RWPE2 (cell line): ENCODE results near the gene AFAP1.

ENCODE experiments used
- ATAC-seq: fragments of 200-7000 bp; cut with Tn5 transposase; 3 replicates; pipeline ENCODE4 v1.9.1; 2021; ENCODE audit warnings: low read depth
- DNase-seq: peaks from one replicate; pipeline ENCODE4 v3.0.0-alpha.2; 2020; ENCODE audit warnings: low spot score
- H3K27ac ChIP-seq: fragments of 450-650 bp; 2 replicates; pipeline ENCODE4 v1.5.1; 2017; ENCODE audit warnings: mild to moderate bottlenecking; ENCODE audit not compliant: poor library complexity, severe bottlenecking
- H3K27me3 ChIP-seq: fragments of 250-450 bp; sonication (Bioruptor Pico); 2 replicates; pipeline ENCODE4 v1.5.1; 2021; ENCODE audit warnings: mild to moderate bottlenecking, moderate library complexity; ENCODE audit not compliant: insufficient read depth, poor library complexity, severe bottlenecking
- H3K36me3 ChIP-seq: fragments of 250-450 bp; sonication (Bioruptor Pico); 2 replicates; pipeline ENCODE4 v1.5.1; 2020; ENCODE audit warnings: low read depth, mild to moderate bottlenecking, moderate library complexity
- H3K4me1 ChIP-seq: fragments of 250-450 bp; sonication (Bioruptor Pico); 2 replicates; pipeline ENCODE4 v1.5.1; 2021; ENCODE audit warnings: mild to moderate bottlenecking, moderate library complexity; ENCODE audit not compliant: insufficient read depth, poor library complexity, severe bottlenecking
- H3K4me3 ChIP-seq: fragments of 250-450 bp; sonication (Bioruptor Pico); 2 replicates; pipeline ENCODE4 v1.5.1; 2021; ENCODE audit warnings: mild to moderate bottlenecking, moderate library complexity; ENCODE audit not compliant: severe bottlenecking
- H3K9me3 ChIP-seq: fragments of 250-450 bp; sonication (Bioruptor Pico); 2 replicates; pipeline ENCODE4 v1.5.1; 2021; ENCODE audit warnings: mild to moderate bottlenecking, moderate library complexity; ENCODE audit not compliant: severe bottlenecking
- TF ChIP-seq, protein P1 (sequence below): fragments of 450-650 bp; IDR thresholded peaks from one replicate; pipeline ENCODE4 v1.5.1; 2017; ENCODE audit warnings: mild to moderate bottlenecking, moderate library complexity; ENCODE audit not compliant: poor library complexity, severe bottlenecking

AFAP1 gene

DNA sequence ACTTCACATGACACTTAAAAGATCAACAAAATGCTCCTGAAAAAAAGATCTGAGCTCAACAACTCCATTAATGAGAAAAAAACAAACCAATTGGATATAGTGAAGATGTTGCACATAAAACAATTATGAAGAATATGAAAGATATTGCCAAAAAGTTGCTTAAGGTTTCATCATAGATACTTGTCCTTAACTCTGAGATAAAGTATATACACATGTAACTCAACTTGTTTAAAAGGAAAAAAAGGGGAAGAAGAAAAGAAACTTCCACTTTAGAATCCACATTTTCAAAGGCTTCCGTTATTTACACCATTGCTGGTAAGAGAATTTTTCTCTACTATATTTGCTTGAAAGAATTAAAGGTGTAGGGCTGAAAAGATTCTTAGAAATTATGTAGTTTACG, 2.7 kb downstream of the AFAP1 start:
- Histone ChIP-seq H3K4me3 (no peak overlapping the region), H3K4me1 (peaks cover 35% of the 10 kb centered on the region), H3K36me3 (peaks cover 7% of the 10 kb centered on the region; the same call in 1 of the 2 replicates), H3K27ac (peak overlapping the region; percentile 71), H3K27me3 (no peaks in the 10 kb centered on the region), H3K9me3 (no peaks in the 10 kb centered on the region)
- ATAC-seq (no peak), DNase-seq (no peak)
- TF ChIP-seq, protein P1, sequence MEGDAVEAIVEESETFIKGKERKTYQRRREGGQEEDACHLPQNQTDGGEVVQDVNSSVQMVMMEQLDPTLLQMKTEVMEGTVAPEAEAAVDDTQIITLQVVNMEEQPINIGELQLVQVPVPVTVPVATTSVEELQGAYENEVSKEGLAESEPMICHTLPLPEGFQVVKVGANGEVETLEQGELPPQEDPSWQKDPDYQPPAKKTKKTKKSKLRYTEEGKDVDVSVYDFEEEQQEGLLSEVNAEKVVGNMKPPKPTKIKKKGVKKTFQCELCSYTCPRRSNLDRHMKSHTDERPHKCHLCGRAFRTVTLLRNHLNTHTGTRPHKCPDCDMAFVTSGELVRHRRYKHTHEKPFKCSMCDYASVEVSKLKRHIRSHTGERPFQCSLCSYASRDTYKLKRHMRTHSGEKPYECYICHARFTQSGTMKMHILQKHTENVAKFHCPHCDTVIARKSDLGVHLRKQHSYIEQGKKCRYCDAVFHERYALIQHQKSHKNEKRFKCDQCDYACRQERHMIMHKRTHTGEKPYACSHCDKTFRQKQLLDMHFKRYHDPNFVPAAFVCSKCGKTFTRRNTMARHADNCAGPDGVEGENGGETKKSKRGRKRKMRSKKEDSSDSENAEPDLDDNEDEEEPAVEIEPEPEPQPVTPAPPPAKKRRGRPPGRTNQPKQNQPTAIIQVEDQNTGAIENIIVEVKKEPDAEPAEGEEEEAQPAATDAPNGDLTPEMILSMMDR, result no peak

DNA sequence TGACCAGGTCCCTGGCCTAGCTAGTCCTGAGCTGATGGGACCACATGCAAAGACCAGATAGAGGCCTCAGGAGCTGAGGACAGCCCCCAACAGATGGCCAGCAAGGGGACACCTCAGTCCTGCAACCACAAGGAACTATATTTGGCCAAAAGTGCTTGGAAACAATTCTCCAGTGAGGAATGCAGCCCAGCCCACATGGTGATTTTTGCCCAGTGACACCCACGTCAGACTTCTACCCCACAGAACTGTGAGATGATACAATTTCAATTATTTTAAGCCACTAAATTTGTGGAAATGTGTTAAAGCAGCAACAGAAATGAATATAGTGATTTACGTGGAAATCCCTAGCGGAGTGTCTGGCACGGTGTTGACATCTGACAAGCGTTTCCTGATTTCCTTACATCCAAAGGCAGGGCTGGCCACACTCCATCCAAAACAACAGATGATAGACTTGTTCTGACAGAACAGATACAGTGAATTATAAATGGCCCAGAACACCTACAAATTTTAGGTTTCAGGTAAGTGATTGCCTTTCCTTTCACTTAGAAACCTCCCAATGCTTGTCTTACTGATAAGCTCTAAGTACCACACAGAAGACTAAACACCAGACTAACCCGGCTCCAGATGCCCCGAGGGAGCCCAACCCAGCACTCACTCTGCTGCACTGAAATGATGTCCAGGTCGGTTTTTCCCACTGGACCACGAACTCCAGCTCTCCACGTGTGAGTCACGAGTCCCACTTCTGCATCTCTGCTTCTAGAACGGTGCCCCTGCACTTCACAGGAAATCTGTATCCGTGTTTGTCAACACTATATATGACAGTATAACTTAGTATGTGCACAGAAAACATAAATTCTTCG, 5.8 kb downstream of the AFAP1 start:
- ATAC-seq (no peak), DNase-seq (no peak)
- TF ChIP-seq, protein P1, result no peak
- H3K4me1 ChIP-seq, result peaks cover 42% of the 10 kb centered on the region
- no peak overlapping the region for H3K27ac ChIP-seq
- no peaks in the 10 kb centered on the region for H3K27me3 ChIP-seq
- peaks cover 7% of the 10 kb centered on the region; the same call in 1 of the 2 replicates for H3K36me3 ChIP-seq
- H3K4me3 ChIP-seq, result no peak overlapping the region
- no peaks in the 10 kb centered on the region for H3K9me3 ChIP-seq

DNA sequence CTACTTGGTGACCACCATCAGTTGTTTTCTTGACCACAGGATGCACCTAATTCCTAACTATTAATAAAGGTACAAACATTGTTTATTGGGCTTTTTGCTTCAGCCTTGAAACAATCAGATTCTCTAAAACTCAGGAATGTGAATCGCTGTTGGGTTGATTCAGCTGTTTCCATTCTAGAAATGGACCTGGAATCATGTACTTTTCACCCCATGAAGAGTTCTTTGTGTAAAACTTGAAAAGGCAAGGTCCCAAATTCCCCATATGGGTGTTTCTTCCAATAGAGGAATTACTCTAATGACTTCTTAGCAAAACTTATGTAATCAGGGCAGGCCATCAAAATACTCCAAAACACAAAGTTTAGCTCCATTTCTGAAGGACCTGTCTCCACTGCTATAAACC, 7.4 kb downstream of the AFAP1 start:
- Histone ChIP-seq H3K4me1 (peaks cover 36% of the 10 kb centered on the region), H3K9me3 (no peaks in the 10 kb centered on the region), H3K36me3 (peaks cover 7% of the 10 kb centered on the region; the same call in 1 of the 2 replicates), H3K27ac (peak overlapping the region; percentile 4), H3K27me3 (no peaks in the 10 kb centered on the region), H3K4me3 (no peak overlapping the region)
- ATAC-seq (no peak), DNase-seq (no peak)
- TF ChIP-seq, protein P1, result no peak

DNA sequence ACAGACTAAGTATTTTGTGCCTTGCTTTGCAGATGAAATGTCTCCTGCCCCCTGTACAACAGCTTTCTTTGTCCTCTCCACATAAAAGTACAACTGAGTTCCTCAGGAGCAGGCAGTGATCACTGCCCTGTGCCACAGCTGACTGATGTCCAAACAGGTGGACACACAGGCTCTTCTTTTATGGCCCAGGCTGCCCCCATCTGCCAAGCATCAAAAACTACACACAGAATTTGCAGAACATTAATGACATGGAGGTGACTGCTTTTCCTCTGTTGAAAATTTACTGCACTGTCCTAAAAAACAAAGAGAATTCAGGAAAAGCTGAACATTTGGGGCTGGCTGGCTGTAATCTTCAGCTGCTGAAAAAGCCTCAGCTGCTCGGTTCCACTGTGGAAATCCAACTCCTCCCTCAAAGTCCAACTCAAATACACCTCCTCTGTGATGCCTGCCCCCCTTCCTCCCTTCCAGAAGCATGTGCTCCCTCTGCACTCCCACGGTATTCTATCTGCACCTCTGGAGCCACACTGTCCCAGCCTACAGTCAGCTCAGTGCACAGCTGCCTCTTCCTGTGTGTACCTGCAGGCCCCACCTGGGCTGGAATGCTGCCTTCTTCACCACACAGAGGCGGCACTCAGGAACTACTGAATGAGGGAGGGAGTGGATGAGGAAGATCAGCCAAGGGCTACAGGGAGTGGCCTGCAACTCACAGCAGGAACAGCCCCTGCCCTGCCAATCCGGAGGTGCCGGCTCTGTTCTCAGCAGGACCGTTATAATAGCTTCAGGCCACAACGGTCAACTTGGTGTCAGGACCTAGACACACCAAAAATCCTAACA, 10.3 kb downstream of the AFAP1 start:
- H3K9me3 ChIP-seq, result no peaks in the 10 kb centered on the region
- ATAC-seq, result peak; percentile 97
- peak; percentile 75 for DNase-seq
- H3K4me1 ChIP-seq, result peaks cover 16% of the 10 kb centered on the region
- TF ChIP-seq, protein P1, result peak; percentile 36
- H3K36me3 ChIP-seq, result peaks cover 11% of the 10 kb centered on the region; the same call in 1 of the 2 replicates
- H3K27ac ChIP-seq, result peak overlapping the region; percentile 37
- H3K4me3 ChIP-seq, result no peak overlapping the region
- no peaks in the 10 kb centered on the region for H3K27me3 ChIP-seq
